Chondrocyte (in vitro differentiated cells): ENCODE measurements around the gene BCL2L1. TPM values are rescaled to one million over a fixed set of nuclear protein-coding genes. Genes with fewer than 3 reads are reported as not detected.

Experiments
- DNase-seq: peaks from one replicate; pipeline ENCODE4 v3.0.0; 2021; ENCODE audit warnings: mixed read lengths, low spot score
- H3K27ac Mint-ChIP-seq: one replicate; pipeline ENCODE4 v1.8.0; 2021; ENCODE audit warnings: mild to moderate bottlenecking, moderate library complexity, mixed read lengths; ENCODE audit not compliant: unreplicated experiment
- H3K27me3 Mint-ChIP-seq: 2 replicates; pipeline ENCODE4 v1.8.0; 2021; ENCODE audit warnings: low read depth, mixed read lengths
- H3K36me3 Mint-ChIP-seq: 2 replicates; pipeline ENCODE4 v1.8.0; 2021; ENCODE audit warnings: low read depth, mixed read lengths
- H3K4me1 Mint-ChIP-seq: 2 replicates; pipeline ENCODE4 v1.8.0; 2021; ENCODE audit warnings: low read depth, mild to moderate bottlenecking, mixed read lengths
- H3K4me3 Mint-ChIP-seq: one replicate; pipeline ENCODE4 v1.8.0; 2021; ENCODE audit warnings: mild to moderate bottlenecking, moderate library complexity, mixed read lengths; ENCODE audit not compliant: unreplicated experiment
- H3K9me3 Mint-ChIP-seq: 2 replicates; pipeline ENCODE4 v1.8.0; 2021; ENCODE audit warnings: low read depth, mixed read lengths
- CTCF ChIP-seq: fragments of 200-600 bp; sonication (generic); IDR thresholded peaks from 2 replicates; pipeline ENCODE4 v1.5.0; 2021; ENCODE audit warnings: antibody characterized with exemption, mild to moderate bottlenecking, moderate library complexity
- total RNA-seq: library from RNA; stranded (reverse); gene quantifications from 3 replicates; pipeline ENCODE4 v1.2.1, GENCODE V29; 2021

The BCL2L1 gene
- total RNA-seq, 1 donor from 2014 or later, result 90.7 TPM

GRCh38 chr20:31716351-31716750 is 6.3 kb downstream of the BCL2L1 start:
- peaks cover 96% of the 10 kb centered on the region for H3K4me1 Mint-ChIP-seq
- no peaks in the 10 kb centered on the region for H3K9me3 Mint-ChIP-seq
- peak overlapping the region; percentile 90 for H3K27ac Mint-ChIP-seq
- H3K27me3 Mint-ChIP-seq, result no peaks in the 10 kb centered on the region
- no peak for TF ChIP-seq CTCF
- DNase-seq, result no peak
- H3K4me3 Mint-ChIP-seq, result peak overlapping the region; percentile 37
- H3K36me3 Mint-ChIP-seq, result peaks cover 41% of the 10 kb centered on the region

GRCh38 chr20:31715766-31716165 is 6.9 kb downstream of the BCL2L1 start:
- Mint-ChIP-seq H3K4me3 (no peak overlapping the region), H3K27me3 (no peaks in the 10 kb centered on the region), H3K9me3 (no peaks in the 10 kb centered on the region), H3K4me1 (peaks cover 96% of the 10 kb centered on the region), H3K36me3 (peaks cover 39% of the 10 kb centered on the region), H3K27ac (peak overlapping the region; percentile 90)
- no peak for DNase-seq
- no peak for TF ChIP-seq CTCF

GRCh38 chr20:31713312-31714273 is 9.1 kb downstream of the BCL2L1 start:
- Mint-ChIP-seq H3K9me3 (no peaks in the 10 kb centered on the region), H3K4me3 (peak overlapping the region; percentile 61), H3K27ac (peak overlapping the region; percentile 98), H3K27me3 (no peaks in the 10 kb centered on the region), H3K36me3 (peaks cover 35% of the 10 kb centered on the region), H3K4me1 (peaks cover 89% of the 10 kb centered on the region)
- DNase-seq, result no peak
- TF ChIP-seq CTCF, result no peak

- Mint-ChIP-seq H3K4me3 (peak overlapping the region; percentile 61), H3K27me3 (no peaks in the 10 kb centered on the region), H3K9me3 (no peaks in the 10 kb centered on the region), H3K36me3 (peaks cover 34% of the 10 kb centered on the region), H3K27ac (peak overlapping the region; percentile 98), H3K4me1 (peaks cover 90% of the 10 kb centered on the region)
- no peak for DNase-seq
- TF ChIP-seq CTCF, result no peak
These were observed 9.9 kb downstream of the BCL2L1 start for GRCh38 chr20:31712564-31713311.

GRCh38 chr20:31712112-31712553 is 10.5 kb downstream of the BCL2L1 start:
- peaks cover 84% of the 10 kb centered on the region for H3K4me1 Mint-ChIP-seq
- H3K36me3 Mint-ChIP-seq, result peaks cover 31% of the 10 kb centered on the region
- peak overlapping the region; percentile 61 for H3K4me3 Mint-ChIP-seq
- no peak for DNase-seq
- no peak for TF ChIP-seq CTCF
- no peaks in the 10 kb centered on the region for H3K27me3 Mint-ChIP-seq
- peak overlapping the region; percentile 98 for H3K27ac Mint-ChIP-seq
- H3K9me3 Mint-ChIP-seq, result no peaks in the 10 kb centered on the region
